ENCODE data around the gene LIN54. TPM values are rescaled to one million over a fixed set of nuclear protein-coding genes. Genes with fewer than 3 reads are reported as not detected.

The LIN54 gene
- total RNA-seq, 1 experiment from 2014 or later, result 16.4 TPM

GRCh38 chr4:82890528-82890900, 120.1 kb downstream of the LIN54 start:
- no peaks in the 10 kb centered on the region for H3K9me3 Mint-ChIP-seq (ENCODE audit: low read depth, unreplicated experiment)
- intact Hi-C loops (cut with micrococcal nuclease; ENCODE audit: unreplicated experiment), result loop anchor here (10.0 kb wide), 1 partner anchor 516 kb away; the partner anchor contains the start of gene HNRNPD
- CTCF ChIA-PET, result no interaction called here
- H3K27me3 Mint-ChIP-seq (ENCODE audit: unreplicated experiment), result no peaks in the 10 kb centered on the region
- DNase-seq, result no peak
- H3K4me1 Mint-ChIP-seq (ENCODE audit: low read depth, unreplicated experiment), result peaks cover 8% of the 10 kb centered on the region
- peak overlapping the region; percentile 91 for H3K27ac Mint-ChIP-seq (ENCODE audit: unreplicated experiment)
- peaks cover 42% of the 10 kb centered on the region for H3K36me3 Mint-ChIP-seq (ENCODE audit: insufficient read depth, unreplicated experiment)
- peak overlapping the region; percentile 86 for H3K4me3 Mint-ChIP-seq (ENCODE audit: low read depth, unreplicated experiment)
- no peak for TF ChIP-seq CTCF (IDR thresholded peaks at IDR 0.05; ENCODE audit: unreplicated experiment)
- TSS peak; percentile 24 for BruUV-seq (replicated peaks)

DNA sequence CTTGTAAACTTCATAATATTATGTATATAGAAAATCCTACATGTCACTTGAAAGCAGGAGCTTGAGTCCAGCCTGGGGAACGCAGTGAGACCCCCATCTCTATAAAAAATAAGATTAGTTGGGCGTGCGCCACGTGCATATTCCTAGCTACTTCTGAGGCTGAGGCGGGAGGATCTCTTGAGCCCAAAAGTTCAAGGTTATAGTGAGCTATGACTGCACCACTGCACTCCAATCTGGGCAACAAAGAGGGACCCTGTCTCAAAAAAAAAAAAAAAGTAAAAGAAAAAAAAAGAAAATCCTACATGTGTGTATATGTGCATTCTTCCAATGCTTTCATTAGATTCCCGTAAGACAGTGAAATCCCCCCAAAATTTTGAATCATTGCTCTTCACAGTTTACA, 121.3 kb downstream of the LIN54 start:
- Mint-ChIP-seq H3K4me3 (ENCODE audit: low read depth, unreplicated experiment) (peak overlapping the region; percentile 86), H3K27me3 (ENCODE audit: unreplicated experiment) (no peaks in the 10 kb centered on the region), H3K4me1 (ENCODE audit: low read depth, unreplicated experiment) (peaks cover 16% of the 10 kb centered on the region), H3K9me3 (ENCODE audit: low read depth, unreplicated experiment) (no peaks in the 10 kb centered on the region), H3K27ac (ENCODE audit: unreplicated experiment) (peak overlapping the region; percentile 91), H3K36me3 (ENCODE audit: insufficient read depth, unreplicated experiment) (peaks cover 35% of the 10 kb centered on the region)
- TF ChIP-seq CTCF (IDR thresholded peaks at IDR 0.05; ENCODE audit: unreplicated experiment), result no peak
- no TSS peak for BruUV-seq (replicated peaks)
- intact Hi-C loops (cut with micrococcal nuclease; ENCODE audit: unreplicated experiment), result no loop called here
- DNase-seq, result no peak
- CTCF ChIA-PET, result interaction anchor here (0.7 to 1.1 kb wide), 3 partner anchors 11 to 103 kb away, joined by 3 to 4 read pairs (median 3); no protein-coding TSS in a partner anchor

GRCh38 chr4:82886147-82886942, 124.3 kb downstream of the LIN54 start:
- H3K9me3 Mint-ChIP-seq (ENCODE audit: low read depth, unreplicated experiment), result no peaks in the 10 kb centered on the region
- H3K27me3 Mint-ChIP-seq (ENCODE audit: unreplicated experiment), result no peaks in the 10 kb centered on the region
- peaks cover 30% of the 10 kb centered on the region for H3K36me3 Mint-ChIP-seq (ENCODE audit: insufficient read depth, unreplicated experiment)
- CTCF ChIA-PET, result interaction anchor here (0.6 kb wide), 1 partner anchor 374 kb away, joined by 3 read pairs; no protein-coding TSS in a partner anchor
- DNase-seq, result no peak
- intact Hi-C loops (cut with micrococcal nuclease; ENCODE audit: unreplicated experiment), result no loop called here
- peaks cover 16% of the 10 kb centered on the region for H3K4me1 Mint-ChIP-seq (ENCODE audit: low read depth, unreplicated experiment)
- no peak overlapping the region for H3K27ac Mint-ChIP-seq (ENCODE audit: unreplicated experiment)
- H3K4me3 Mint-ChIP-seq (ENCODE audit: low read depth, unreplicated experiment), result no peak overlapping the region
- TF ChIP-seq CTCF (IDR thresholded peaks at IDR 0.05; ENCODE audit: unreplicated experiment), result no peak
- no TSS peak for BruUV-seq (replicated peaks)

DNA sequence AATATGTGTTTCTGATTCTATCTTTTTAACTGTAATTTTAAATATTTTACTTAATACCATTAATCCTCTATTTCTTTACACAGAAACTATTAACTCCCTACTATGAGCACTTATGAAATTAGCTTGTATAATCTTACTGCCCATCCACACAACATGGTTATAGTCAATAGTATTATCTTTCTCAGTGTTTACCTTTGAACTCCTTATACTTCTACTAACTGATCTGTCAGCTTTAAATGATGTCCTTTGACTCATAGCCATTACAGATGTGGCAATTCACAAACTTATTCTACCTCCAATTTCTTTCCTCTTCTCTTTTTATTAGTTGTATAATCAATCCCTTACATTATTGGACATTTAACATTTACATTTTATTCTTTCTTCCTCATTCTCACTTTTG, 125.2 kb downstream of the LIN54 start:
- H3K27me3 Mint-ChIP-seq (ENCODE audit: unreplicated experiment), result no peaks in the 10 kb centered on the region
- no peak overlapping the region for H3K4me3 Mint-ChIP-seq (ENCODE audit: low read depth, unreplicated experiment)
- H3K4me1 Mint-ChIP-seq (ENCODE audit: low read depth, unreplicated experiment), result peaks cover 16% of the 10 kb centered on the region
- intact Hi-C loops (cut with micrococcal nuclease; ENCODE audit: unreplicated experiment), result no loop called here
- H3K27ac Mint-ChIP-seq (ENCODE audit: unreplicated experiment), result peak overlapping the region; percentile 37
- no peaks in the 10 kb centered on the region for H3K9me3 Mint-ChIP-seq (ENCODE audit: low read depth, unreplicated experiment)
- no peak for TF ChIP-seq CTCF (IDR thresholded peaks at IDR 0.05; ENCODE audit: unreplicated experiment)
- DNase-seq, result no peak
- H3K36me3 Mint-ChIP-seq (ENCODE audit: insufficient read depth, unreplicated experiment), result peaks cover 28% of the 10 kb centered on the region
- CTCF ChIA-PET, result no interaction called here
- BruUV-seq (replicated peaks), result no TSS peak

Other genes with a start within 250 kb of the LIN54 start
- 13.9 and 16.3 TPM in 2 replicates for gene SCD5, start 212.0 kb downstream of the LIN54 start, total RNA-seq (2022)
- gene SEC31A, start 119.7 kb downstream of the LIN54 start, total RNA-seq (2022), result 106 and 108 TPM in 2 replicates
- 4.7 and 7.2 TPM in 2 replicates for gene THAP9, start 110.1 kb downstream of the LIN54 start, total RNA-seq (2022)
- 21.0 and 21.7 TPM in 2 replicates for gene COPS4, start 24.4 kb upstream of the LIN54 start, total RNA-seq (2022)
- 6.3 and 12.6 TPM in 2 replicates for gene PLAC8, start 103.9 kb upstream of the LIN54 start, total RNA-seq (2022)